ENCODE data around the gene MT1M.
A peak's percentile ranks its signal among the peaks of the same experiment; 100 is the strongest.
"Not testable (repeated sequence)": the region's sequence is repeated elsewhere in the genome, so short reads cannot be mapped to it uniquely, and the experiment has no call there.

MT1M gene

DNA sequence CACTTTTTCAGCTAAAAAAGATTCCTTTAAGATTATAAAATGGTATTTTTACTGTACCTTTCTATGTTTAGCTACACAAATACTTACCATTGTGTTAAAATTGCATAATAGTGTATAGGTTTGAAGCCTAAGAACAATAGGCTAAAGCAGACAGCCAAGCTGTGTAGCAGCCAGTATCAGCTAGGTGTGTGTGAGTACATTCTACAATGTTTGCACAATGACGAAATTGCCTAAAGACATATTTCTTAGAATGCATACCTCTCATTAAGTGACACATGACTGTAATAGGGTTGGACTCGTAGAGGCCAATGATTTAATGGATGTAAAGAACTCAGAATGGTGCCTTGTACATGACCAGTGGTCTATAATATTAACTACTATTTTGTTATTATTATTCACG, 17.4 kb downstream of the MT1M start:
- DNase-seq (ENCODE audit: low read depth), result no peak

DNA sequence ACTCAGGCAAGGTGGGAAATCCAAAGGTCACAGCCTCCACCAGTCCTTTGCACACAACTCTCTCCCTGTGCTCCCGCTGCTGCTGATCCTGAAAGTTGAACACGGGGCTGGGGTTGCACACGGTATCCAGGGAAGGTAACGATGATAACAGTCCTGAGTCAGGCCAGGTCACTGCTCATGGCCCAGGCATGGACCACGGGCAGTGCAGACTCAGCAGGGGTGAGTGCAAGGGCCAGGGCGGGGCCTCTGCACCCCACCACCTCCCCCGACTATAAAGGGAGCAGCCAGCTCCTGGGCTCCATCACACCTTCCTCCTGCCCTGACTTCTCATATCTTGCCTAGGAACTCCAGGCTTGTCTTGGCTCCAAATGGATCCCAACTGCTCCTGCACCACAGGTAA, 19.1 kb downstream of the MT1M start, which contains the start of gene MT1B:
TSS of gene MT1B (plus strand) at position 301 of the 400 bp plus-strand sequence. CDS start at position 369, 68 bp downstream.
- no peak for DNase-seq (ENCODE audit: low read depth)

DNA sequence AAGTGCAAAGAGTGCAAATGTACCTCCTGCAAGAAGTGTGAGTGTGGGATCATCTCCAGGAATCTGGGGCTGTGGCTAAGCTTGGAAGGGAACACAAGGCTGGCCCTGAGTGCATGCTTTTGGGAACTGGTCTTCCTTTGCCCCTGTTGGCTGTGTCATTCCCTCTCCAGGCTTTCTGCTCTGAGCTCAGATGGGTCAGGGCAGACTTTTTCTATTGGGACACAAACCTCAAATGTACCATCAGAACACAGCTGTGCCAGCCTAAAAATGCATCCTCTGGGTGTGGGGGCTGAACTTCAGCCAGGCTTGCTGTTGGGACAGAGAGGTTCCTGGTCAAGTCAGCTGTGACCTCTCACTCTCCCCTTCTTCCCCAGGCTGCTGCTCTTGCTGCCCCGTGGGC, 20.1 kb downstream of the MT1M start:
- DNase-seq (ENCODE audit: low read depth), result no peak

DNA sequence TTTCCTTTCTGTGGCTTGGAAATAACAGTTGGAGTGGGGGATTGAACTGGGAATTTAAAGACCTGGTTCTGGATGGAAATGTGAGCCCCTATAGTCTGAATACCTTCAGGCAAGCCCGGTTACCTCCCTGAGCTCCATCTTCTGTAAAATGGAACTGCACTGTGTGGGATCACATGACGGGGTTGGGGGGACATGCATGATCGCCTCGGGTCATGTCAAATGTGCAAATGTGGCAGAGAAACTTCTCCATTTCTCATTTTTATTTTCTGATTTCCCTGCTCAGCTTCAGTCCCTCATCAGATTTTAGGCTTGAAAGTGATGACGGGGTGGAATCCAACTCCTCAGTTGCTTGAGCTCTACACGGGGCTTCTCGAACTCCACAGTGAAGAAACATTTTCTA, 20.8 kb downstream of the MT1M start:
- DNase-seq (ENCODE audit: low read depth), result no peak

DNA sequence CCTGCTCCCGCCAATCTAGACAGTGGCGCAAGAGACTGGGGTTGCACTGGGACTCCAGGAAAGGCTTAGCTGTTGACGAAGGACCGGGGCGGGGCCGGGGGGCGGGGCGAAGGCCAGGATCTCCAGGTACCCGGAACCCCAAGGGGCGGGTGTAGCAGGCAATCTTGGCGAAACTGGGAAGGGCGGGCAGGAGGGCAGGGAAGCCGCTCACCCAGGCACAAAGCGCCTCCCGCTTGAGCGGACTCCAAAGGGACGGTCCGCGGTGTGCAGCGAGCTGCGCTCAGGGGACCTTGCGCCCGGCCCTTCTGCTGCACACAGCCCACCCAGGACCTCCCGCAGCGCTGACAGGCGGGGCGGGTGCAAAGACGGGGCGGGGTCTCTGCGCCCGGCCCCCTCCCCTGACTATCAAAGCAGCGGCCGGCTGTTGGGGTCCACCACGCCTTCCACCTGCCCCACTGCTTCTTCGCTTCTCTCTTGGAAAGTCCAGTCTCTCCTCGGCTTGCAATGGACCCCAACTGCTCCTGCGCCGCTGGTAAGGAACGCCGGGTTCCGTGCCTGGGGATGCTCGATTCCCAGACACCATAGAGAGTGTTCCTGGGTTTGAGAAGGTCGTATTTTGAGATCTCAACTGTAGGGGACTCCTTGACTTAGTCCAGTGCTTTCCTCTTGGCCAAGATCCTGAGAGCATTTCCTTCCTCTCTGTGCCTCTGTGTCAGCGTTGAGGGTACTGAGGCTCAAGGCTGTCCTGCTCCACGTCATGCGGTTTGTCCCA, 25.3 kb downstream of the MT1M start, which contains the start of gene MT1F:
TSS of gene MT1F (plus strand) at position 405 of the 772 bp plus-strand sequence. CDS start at position 505, 100 bp downstream.
- peak; percentile 59 for DNase-seq (ENCODE audit: low read depth)

DNA sequence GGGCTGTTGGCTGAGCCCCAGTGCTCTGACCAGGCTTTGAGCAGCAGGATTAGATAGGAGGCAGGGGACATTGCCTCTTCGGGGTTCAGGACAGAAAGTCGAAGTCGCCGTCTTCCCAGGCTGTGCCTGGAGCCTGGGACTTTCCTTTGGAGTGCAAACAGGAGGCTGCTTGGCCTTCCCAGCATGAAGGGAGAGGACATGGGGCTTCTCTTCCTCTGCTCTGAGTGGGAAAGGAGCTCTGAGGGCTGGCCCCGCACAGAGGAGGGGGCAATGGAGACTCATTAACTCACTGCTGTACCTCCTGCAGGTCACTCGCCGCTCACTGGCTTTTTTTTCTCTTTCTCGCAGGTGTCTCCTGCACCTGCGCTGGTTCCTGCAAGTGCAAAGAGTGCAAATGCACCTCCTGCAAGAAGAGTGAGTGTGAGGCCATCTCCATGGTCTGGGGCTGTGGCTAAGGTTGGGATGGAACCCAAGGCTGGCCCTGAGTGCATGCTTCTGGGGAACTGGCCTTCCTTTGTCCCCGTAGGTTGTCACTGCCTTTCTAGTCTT, 25.9 kb downstream of the MT1M start:
- DNase-seq (ENCODE audit: low read depth), result no peak

DNA sequence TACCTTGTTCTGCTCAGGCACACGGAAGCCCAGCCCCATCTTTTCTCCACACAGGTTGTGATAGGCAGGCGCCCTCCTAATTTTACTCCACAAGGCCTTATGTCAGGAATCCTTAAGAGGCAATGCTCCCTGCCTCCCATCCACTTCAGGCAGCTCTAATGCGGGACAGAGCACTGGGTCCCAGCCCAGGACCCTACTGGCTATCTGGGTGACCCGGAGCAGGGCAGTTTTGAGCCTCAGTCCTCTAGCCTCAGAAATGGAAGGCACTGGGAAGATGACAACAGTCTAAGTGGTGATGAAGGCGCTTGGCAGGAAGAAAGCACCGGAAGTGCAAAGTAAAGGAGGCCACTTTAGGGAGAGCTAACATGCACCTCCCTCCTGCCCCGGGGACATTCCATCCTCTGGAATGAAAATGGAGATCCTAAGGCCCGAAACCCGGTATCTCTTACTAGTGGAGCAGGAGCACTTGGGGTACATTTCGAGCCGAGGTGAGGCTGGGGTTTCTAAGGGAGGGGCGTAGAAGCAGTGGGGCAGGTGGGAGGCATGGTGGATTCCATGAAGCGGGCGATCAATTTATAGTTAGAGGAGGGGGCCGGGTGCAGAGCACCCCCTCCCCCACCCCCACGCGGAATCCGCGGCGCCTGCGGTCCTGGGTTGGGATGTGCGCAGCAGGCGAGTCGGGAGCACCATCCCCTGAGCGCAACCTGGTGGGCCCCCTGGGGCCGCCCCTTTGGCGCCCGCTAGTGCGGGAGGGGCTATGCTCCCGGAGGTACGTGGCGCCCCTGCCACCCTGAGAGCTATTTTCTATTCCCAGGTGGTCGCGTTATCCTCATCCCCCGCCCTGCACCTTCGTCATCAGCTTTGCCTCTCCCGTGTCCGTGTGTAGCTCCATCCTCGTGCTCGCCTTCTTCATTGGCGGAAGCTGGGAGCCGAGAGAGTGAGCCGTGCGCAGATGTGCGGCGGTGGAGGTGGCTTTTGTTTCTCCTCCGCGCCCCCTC, 30.2 kb downstream of the MT1M start:
- DNase-seq (ENCODE audit: low read depth), result no peak

DNA sequence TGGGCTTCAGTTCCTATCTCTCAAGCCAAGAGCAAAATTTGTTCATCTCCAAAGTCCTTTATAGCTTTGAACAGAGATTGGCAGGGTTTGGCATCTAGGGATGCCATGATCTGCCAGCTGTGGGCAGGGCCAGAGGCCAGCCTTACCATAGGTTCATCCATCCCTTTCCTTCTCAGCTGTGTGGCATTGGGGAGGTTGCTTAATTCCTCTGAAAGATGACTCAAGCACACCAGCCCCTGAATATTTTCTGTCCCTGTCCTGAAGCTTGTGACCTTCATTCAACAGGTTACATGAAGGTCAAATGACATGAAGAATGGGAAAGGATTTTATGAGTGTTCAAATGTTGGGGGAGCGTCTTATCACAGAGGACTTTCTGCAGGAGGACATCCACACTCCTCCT, 32.0 kb downstream of the MT1M start:
- no peak for DNase-seq (ENCODE audit: low read depth)

DNA sequence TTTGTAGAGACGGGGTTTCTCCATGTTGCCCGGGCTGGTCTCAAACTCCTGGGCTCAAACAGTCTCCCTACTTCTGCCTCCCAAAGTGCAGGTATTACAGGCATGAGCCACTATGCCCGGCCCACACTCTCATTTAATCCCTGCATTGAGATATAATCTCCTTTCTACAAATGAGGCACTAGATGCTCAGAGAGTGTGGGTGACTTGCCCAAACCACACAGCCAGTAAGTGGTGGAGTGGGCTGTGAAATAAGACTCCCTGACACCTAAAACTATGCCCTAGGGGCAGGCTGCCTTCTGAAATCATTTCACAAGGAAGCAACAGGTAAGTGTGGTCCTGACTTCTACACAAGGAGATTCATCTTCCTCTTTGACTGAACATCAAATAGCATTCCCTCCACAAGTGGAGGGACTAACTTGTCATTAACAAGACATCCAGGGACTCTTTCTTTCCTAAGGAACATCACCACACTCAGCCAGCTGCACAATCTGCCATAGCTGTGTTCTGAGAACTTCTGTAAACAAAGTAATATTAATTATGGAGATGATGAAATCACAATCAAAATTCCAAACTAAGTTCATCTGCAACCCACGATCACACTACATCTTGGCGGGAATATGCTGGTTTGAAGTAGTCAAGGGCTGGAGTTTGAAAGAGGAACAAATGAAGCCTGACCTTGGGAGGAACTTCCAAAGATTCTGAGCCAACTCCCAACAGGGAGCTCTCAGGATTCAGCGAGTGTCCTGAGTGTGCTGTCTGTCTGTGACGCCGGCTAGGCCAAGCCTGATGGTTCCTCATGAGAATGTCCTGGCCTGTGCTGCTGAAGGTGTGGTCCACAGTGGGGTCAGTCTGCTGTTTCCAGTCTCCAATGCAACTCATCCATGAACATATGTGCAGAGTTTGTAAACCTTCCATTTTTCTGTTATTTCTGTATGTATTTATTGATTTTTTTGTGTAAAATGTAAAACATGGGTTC, 33.1 kb downstream of the MT1M start:
- not testable (repeated sequence) for DNase-seq (ENCODE audit: low read depth)

DNA sequence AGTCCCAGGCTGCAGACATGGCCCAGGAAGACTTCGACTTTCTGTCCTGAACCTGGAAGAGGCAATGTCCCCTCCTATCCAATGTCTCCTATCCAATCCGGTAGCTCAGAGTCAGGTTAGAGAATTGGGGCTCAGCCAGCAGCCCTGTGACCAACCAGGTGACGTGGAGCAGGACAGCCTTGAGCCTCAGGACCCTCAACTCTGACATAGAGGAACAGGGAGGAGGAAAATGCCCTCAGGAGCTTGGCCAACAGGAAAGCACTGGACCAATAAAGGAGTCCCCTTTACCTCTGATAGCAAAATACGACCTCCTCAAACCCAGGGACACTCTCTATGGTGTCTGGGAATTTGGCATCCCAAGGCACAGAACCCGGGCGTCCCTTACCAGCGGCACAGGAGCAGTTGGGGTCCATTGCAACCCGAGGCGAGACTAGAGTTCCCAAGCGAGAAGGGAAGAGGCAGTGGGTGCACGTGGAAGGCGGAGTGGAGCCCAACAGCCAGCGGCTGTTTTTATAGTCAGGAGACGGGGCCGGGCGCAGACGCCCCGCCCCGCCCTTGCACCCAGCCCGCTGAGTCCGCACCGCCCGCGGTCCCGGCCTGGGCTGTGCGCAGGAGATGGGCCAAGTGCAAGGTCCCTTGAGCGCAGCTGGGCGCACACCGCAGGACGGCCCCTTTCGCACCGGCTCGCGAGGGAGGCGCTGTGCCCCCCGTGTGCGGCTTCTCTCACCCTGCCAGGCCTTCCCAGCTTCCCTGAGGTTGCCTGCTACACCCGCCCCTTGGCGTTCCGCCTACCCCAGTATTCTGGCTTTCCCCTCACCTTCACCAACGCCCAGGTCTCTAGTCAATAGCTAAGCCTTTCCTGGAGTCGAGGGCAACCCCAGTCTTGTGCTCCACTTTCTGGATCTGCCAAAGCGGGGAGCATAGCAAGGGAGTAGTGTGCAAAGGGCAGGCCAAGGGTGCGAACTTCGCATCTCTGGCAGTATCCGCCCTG, 35.4 kb downstream of the MT1M start, which contains the start of gene MT1G:
TSS of gene MT1G (minus strand) at position 485 of the 991 bp plus-strand sequence. CDS start at position 413, 72 bp downstream.
- DNase-seq (ENCODE audit: low read depth), result no peak

DNA sequence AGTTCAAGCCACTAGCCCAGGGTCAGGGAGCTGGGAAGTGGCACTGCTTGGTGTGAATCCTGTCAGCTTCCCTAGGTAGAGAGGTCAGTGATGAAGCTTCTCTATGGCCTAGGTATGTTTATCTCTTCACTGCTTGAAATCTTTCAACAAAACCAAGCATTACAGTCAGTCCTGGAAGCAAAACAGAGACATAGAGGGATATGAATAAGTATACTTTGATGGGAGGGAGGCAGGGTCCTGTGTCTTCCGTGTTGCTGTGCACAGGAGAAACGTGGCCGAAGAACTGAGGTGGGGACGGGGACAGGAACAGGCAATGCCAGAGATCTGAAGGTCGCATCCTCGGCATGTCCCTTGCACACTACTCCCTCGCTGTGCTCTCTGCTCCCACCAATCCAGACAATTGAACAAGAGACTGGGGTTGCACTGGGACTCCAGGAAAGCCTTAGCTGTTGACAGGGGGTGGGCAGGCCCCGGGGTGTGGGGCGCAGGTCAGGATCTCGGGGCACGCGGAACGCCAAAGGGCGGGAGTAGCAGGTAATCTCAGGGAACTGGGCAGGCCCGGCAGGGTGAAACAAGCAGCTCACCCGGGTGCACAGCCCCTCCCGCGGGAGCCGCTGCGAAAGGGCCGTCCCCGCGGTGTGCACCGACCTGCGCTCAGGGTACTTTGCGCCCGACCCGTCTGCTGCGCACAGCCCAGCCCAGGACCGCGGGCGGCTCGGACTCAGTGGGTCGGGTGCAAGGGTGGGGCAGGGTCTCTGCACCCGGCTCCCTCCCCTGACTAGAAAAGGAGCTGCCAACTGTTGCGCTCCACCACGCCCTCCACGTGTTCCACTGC, 36.8 kb downstream of the MT1M start, which contains the start of gene MT1H:
TSS of gene MT1H (plus strand) at position 810 of the 835 bp plus-strand sequence. CDS start 71 bp downstream, outside the sequence.
- no peak for DNase-seq (ENCODE audit: low read depth)

DNA sequence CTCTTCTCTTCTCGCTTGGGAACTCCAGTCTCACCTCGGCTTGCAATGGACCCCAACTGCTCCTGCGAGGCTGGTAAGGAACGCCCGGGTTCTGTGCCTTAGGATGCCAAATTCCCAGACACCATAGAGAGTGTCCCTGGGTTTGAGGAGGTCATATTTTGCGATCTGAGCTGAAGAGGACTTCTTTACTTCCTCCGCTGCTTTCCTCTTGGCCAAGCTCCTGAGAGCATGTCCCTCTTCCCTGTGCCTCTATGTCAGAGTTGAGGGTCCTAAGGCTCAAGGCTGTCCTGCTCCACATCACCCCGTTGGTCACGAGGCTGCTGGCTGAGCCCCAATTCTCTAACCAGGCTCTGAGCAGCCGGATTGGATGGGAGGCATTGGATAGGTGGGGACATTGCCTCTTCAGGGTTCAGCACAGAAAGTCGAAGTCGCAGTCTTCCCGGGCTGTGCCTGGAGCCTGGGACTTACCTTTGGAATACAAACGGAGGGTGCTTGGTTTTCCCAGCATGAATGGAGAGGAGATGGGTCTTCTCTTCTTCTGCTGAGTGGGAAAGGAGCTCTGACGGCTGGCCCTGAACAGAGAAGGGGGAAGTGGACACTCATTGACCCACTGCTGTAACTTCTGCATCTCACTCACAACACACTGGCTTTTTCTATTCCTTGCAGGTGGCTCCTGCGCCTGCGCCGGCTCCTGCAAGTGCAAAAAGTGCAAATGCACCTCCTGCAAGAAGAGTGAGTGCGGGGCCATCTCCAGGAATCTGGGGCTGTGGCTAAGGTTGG, 37.6 kb downstream of the MT1M start:
- no peak for DNase-seq (ENCODE audit: low read depth)

DNA sequence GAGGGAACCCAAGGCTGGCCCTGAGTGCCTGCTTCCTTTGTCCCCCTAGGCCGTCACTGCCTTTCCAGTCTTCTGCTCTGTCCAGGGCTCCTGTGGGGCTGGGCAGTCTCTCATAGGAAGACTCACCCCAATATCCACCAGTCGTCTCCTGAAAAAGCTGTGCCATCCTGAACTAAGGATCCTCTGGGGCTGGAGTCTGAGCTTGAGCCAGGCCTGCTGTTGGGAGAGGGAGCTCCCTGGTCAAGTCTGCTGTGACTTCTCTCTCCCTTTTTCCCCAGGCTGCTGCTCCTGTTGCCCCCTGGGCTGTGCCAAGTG, 38.1 kb downstream of the MT1M start:
- no peak for DNase-seq (ENCODE audit: low read depth)

DNA sequence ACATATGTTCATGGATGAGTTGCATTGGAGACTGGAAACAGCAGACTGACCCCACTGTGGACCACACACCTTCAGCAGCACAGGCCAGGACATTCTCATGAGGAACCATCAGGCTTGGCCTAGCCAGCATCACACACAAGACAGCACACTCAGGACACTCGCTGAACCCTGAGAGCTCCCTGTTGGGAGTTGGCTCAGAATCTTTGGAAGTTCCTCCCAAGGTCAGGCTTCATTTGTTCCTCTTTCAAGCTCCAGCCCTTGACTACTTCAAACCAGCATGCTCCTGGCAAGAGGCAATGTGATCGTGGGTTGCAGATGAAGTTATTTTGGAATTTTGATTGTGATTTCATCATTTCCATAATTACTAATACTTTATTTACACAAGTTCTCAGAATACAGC, 39.2 kb downstream of the MT1M start:
- not testable (repeated sequence) for DNase-seq (ENCODE audit: low read depth)

DNA sequence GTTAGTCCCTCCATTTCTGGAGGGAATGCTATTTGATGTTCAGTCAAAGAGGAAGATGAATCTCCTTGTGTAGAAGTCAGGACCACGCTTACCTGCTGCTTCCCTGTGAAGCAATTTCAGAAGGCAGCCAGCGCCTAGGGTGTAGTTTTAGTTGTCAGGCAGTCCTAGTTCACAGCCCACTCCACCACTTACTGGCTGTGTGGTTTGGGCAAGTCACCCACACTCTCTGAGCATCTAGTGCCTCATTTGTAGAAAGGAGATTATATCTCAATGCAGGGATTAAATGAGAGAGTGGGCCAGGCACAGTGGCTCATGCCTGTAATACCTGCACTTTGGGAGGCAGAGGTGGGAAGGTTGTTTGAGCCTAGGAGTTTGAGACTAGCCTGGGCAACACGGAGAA, 39.7 kb downstream of the MT1M start:
- not testable (repeated sequence) for DNase-seq (ENCODE audit: low read depth)

DNA sequence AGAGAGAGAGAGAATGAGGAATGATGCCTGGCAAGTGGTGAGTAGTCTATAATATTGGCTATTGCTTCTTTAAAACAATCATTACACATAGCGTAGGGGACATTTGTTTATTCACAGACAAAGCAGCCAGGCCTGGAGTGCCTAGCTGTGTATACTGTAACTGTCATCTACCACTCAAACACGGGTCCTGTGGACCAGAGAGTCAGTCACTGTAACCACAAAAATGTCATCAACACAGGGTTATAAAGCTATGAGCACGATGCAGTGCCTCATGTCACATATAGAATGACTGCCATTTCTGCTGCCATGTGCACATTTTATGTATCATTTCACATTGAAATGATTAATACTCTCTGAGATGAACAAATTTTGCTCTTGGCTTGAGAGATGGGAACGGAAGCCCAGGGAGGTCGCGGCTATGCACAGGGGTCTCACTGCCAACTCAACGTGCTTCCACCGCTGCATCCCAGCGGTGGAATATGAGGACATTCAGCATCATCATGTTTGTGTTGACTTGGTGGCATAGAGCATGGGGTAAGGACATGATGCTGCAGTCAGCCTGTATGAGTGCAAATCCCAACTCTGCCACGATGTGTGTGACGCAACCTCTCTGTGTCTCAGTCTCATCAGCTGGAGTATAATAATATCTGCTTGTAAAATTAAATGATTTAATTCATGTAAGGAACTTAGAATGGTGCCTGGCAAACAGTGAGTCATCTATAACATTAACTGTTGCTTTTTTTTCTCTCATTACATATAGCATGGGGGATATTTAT, 40.5 kb downstream of the MT1M start:
- no peak for DNase-seq (ENCODE audit: low read depth)

DNA sequence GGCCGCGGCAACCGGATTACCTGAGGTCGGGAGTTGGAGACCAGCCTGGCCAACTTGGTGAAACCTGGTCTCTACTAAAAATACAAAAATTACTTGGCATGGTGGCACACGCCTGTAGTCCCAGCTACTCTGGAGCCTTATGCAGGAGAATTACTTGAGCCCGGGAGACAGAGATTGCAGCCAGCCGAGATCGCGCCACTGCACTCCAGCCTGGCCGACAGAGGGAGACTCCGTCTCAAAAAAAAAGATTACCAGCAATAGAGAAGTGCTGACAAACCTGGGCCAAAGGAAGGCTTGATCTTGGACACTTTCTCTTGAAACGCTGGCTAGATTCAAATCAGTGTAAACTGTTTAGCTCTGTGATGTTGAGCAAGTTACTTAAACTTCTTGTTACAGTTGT, 41.5 kb downstream of the MT1M start:
- DNase-seq (ENCODE audit: low read depth), result no peak
